Measurements from ENCODE around the gene SCN5A. TPM values are rescaled to one million over a fixed set of nuclear protein-coding genes. Genes with fewer than 3 reads are reported as not detected.

Gene SCN5A
- total and polyA plus RNA-seq, 2 experiments from 2014 or later, result 10.2 to 10.6 TPM

- ATAC-seq (no peak), DNase-seq (ENCODE audit: low spot score) (no peak)
- Histone ChIP-seq H3K27me3 (ENCODE audit: insufficient read depth) (no peaks in the 10 kb centered on the region), H3K9me2 (ENCODE audit: insufficient read depth) (no peaks in the 10 kb centered on the region), H3K36me3 (ENCODE audit: insufficient read depth) (no peaks in the 10 kb centered on the region), H3K4me1 (ENCODE audit: insufficient read depth) (no peaks in the 10 kb centered on the region), H4K20me1 (replicated peaks; ENCODE audit: insufficient read depth) (no peaks in the 10 kb centered on the region), H3K79me2 (replicated peaks; ENCODE audit: insufficient read depth) (no peaks in the 10 kb centered on the region), H3K27ac (ENCODE audit: low read depth) (no peak overlapping the region), H2AFZ (no peak overlapping the region), H3K4me2 (no peak overlapping the region), H3K4me3 (no peak overlapping the region), H3F3A (replicated peaks; ENCODE audit: low read depth) (no peaks in the 10 kb centered on the region)
- Mint-ChIP-seq H3K4me1 (no peaks in the 10 kb centered on the region; the same call in 1 of the 3 replicates), H3K4me3 (no peak overlapping the region), H3K27me3 (ENCODE audit: insufficient read depth, low read depth, poor library complexity) (peaks cover 5% of the 10 kb centered on the region), H3K9me3 (no peaks in the 10 kb centered on the region), H3K27ac (no peak overlapping the region), H3K36me3 (ENCODE audit: low read depth) (peaks cover 8% of the 10 kb centered on the region; the same call in 2 of the 3 replicates)
- TF ChIP-seq EZH2phosphoT487 (IDR thresholded peaks at IDR 0.05; ENCODE audit: unreplicated experiment) (no peak), NANOG (IDR thresholded peaks at IDR 0.05; ENCODE audit: borderline replicate concordance) (no peak), CREB1 (CRISPR knock-in tag; IDR thresholded peaks at IDR 0.05; ENCODE audit: low read depth) (no peak), EZH2 (IDR thresholded peaks at IDR 0.05; ENCODE audit: low read depth, unreplicated experiment) (no peak), POLR2AphosphoS5 (IDR thresholded peaks at IDR 0.05; ENCODE audit: low read depth) (no peak), STAT1 (IDR thresholded peaks at IDR 0.05; ENCODE audit: unreplicated experiment) (no peak), JUNB (IDR thresholded peaks at IDR 0.05; ENCODE audit: unreplicated experiment) (no peak), REST (IDR thresholded peaks at IDR 0.05; ENCODE audit: unreplicated experiment) (no peak), ETS1 (IDR thresholded peaks at IDR 0.05) (no peak), ZNF114 (CRISPR knock-in tag; IDR thresholded peaks at IDR 0.05) (no peak), ZNF331 (CRISPR knock-in tag; IDR thresholded peaks at IDR 0.05; ENCODE audit: low read depth) (no peak)
- TF ChIP-seq, protein P1, sequence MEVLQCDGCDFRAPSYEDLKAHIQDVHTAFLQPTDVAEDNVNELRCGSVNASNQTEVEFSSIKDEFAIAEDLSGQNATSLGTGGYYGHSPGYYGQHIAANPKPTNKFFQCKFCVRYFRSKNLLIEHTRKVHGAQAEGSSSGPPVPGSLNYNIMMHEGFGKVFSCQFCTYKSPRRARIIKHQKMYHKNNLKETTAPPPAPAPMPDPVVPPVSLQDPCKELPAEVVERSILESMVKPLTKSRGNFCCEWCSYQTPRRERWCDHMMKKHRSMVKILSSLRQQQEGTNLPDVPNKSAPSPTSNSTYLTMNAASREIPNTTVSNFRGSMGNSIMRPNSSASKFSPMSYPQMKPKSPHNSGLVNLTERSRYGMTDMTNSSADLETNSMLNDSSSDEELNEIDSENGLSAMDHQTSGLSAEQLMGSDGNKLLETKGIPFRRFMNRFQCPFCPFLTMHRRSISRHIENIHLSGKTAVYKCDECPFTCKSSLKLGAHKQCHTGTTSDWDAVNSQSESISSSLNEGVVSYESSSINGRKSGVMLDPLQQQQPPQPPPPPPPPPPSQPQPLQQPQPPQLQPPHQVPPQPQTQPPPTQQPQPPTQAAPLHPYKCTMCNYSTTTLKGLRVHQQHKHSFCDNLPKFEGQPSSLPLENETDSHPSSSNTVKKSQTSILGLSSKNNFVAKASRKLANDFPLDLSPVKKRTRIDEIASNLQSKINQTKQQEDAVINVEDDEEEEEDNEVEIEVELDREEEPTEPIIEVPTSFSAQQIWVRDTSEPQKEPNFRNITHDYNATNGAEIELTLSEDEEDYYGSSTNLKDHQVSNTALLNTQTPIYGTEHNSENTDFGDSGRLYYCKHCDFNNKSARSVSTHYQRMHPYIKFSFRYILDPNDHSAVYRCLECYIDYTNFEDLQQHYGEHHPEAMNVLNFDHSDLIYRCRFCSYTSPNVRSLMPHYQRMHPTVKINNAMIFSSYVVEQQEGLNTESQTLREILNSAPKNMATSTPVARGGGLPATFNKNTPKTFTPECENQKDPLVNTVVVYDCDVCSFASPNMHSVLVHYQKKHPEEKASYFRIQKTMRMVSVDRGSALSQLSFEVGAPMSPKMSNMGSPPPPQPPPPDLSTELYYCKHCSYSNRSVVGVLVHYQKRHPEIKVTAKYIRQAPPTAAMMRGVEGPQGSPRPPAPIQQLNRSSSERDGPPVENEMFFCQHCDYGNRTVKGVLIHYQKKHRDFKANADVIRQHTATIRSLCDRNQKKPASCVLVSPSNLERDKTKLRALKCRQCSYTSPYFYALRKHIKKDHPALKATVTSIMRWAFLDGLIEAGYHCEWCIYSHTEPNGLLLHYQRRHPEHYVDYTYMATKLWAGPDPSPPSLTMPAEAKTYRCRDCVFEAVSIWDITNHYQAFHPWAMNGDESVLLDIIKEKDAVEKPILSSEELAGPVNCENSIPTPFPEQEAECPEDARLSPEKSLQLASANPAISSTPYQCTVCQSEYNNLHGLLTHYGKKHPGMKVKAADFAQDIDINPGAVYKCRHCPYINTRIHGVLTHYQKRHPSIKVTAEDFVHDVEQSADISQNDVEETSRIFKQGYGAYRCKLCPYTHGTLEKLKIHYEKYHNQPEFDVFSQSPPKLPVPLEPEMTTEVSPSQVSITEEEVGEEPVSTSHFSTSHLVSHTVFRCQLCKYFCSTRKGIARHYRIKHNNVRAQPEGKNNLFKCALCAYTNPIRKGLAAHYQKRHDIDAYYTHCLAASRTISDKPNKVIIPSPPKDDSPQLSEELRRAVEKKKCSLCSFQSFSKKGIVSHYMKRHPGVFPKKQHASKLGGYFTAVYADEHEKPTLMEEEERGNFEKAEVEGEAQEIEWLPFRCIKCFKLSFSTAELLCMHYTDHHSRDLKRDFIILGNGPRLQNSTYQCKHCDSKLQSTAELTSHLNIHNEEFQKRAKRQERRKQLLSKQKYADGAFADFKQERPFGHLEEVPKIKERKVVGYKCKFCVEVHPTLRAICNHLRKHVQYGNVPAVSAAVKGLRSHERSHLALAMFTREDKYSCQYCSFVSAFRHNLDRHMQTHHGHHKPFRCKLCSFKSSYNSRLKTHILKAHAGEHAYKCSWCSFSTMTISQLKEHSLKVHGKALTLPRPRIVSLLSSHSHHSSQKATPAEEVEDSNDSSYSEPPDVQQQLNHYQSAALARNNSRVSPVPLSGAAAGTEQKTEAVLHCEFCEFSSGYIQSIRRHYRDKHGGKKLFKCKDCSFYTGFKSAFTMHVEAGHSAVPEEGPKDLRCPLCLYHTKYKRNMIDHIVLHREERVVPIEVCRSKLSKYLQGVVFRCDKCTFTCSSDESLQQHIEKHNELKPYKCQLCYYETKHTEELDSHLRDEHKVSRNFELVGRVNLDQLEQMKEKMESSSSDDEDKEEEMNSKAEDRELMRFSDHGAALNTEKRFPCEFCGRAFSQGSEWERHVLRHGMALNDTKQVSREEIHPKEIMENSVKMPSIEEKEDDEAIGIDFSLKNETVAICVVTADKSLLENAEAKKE (CRISPR knock-in tag; IDR thresholded peaks at IDR 0.05), result no peak
- TF ChIP-seq, protein P2, sequence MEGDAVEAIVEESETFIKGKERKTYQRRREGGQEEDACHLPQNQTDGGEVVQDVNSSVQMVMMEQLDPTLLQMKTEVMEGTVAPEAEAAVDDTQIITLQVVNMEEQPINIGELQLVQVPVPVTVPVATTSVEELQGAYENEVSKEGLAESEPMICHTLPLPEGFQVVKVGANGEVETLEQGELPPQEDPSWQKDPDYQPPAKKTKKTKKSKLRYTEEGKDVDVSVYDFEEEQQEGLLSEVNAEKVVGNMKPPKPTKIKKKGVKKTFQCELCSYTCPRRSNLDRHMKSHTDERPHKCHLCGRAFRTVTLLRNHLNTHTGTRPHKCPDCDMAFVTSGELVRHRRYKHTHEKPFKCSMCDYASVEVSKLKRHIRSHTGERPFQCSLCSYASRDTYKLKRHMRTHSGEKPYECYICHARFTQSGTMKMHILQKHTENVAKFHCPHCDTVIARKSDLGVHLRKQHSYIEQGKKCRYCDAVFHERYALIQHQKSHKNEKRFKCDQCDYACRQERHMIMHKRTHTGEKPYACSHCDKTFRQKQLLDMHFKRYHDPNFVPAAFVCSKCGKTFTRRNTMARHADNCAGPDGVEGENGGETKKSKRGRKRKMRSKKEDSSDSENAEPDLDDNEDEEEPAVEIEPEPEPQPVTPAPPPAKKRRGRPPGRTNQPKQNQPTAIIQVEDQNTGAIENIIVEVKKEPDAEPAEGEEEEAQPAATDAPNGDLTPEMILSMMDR (conservative IDR thresholded peaks at IDR 0.05; ENCODE audit: low read depth in 2 of 2), result no peak
These were observed 43.5 kb downstream of the SCN5A start for GRCh38 chr3:38605981-38606380.
